ENCODE data around the gene ZYX.

DNA sequence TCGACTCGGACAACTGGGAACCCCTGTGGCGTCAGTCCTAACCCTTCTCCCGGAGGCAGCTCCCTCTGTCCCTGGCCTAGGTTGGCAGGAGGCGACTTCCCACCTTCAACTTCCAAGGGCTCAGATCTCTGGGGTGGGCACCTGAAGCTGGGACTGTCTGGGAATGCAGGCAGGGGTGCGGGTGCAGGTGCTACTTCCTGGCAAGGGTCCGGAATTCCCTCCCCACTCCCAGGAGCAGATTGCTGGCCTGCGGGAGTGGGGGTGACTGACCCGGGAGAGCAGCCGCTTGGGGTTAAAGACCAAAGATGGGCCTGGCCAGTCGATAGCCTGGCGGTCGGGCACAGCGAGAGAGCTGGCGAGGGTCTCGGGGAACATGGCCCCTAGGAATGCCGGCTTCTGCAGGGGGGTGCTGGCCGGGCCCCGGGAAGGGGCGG is 27.1 kb downstream of the ZYX start:
- TF ChIP-seq CTCF (IDR thresholded peaks at IDR 0.05): no peak
- no peak for TF ChIP-seq EP300 (IDR thresholded peaks at IDR 0.05)
- TF ChIP-seq POLR2A (IDR thresholded peaks at IDR 0.05): no peak

Data from suprapubic skin (tissue), 3 donors.